ENCODE data around the gene ATP4A. TPM values are rescaled to one million over a fixed set of nuclear protein-coding genes. Genes with fewer than 3 reads are reported as not detected.

The ATP4A gene
- total and polyA plus RNA-seq, 7 donors: 0.10 TPM; not detected in 6

GRCh38 chr19:35562336-35562735 lies 1.1 kb downstream of the ATP4A start:
- H3K4me3 ChIP-seq: no peak overlapping the region
- WGBS, 2 donors: 58 to 77% methylated on average over 17 of the region's 17 CpGs
- no peak for TF ChIP-seq POLR2AphosphoS5 (IDR thresholded peaks at IDR 0.05)
- TF ChIP-seq EP300 (IDR thresholded peaks at IDR 0.05): no peak
- TF ChIP-seq CTCF (IDR thresholded peaks at IDR 0.05): no peak
- TF ChIP-seq POLR2A (IDR thresholded peaks at IDR 0.05): no peak
- no peaks in the 10 kb centered on the region for H3K36me3 ChIP-seq
- no peak overlapping the region for H3K27ac ChIP-seq
- intact Hi-C loops (cut with DNase I): no loop called here
- peaks cover 0 to 14% (median 11%) of the 10 kb centered on the region in 4 donors for H3K4me1 ChIP-seq
- H3K27me3 ChIP-seq: peaks cover 13 to 64% (median 34%) of the 10 kb centered on the region in 3 donors
- no peak for DNase-seq
- no peaks in the 10 kb centered on the region for H3K9me3 ChIP-seq

GRCh38 chr19:35561436-35561835 lies 2.0 kb downstream of the ATP4A start:
- WGBS, 2 donors: 78 to 85% methylated on average over 6 of the region's 6 CpGs
- Histone ChIP-seq H3K4me1 (peaks cover 0 to 14% (median 11%) of the 10 kb centered on the region in 4 donors), H3K27ac (no peak overlapping the region), H3K36me3 (no peaks in the 10 kb centered on the region), H3K27me3 (peaks cover 13 to 69% (median 34%) of the 10 kb centered on the region in 3 donors), H3K4me3 (no peak overlapping the region), H3K9me3 (no peaks in the 10 kb centered on the region)
- TF ChIP-seq POLR2AphosphoS5 (IDR thresholded peaks at IDR 0.05) (no peak), POLR2A (IDR thresholded peaks at IDR 0.05) (no peak), CTCF (IDR thresholded peaks at IDR 0.05) (no peak), EP300 (IDR thresholded peaks at IDR 0.05) (no peak)
- no peak for DNase-seq
- intact Hi-C loops (cut with DNase I): no loop called here

- DNase-seq: no peak
- TF ChIP-seq POLR2AphosphoS5 (IDR thresholded peaks at IDR 0.05) (no peak), CTCF (IDR thresholded peaks at IDR 0.05) (no peak), EP300 (IDR thresholded peaks at IDR 0.05) (no peak), POLR2A (IDR thresholded peaks at IDR 0.05) (no peak)
- Histone ChIP-seq H3K4me3 (no peak overlapping the region), H3K36me3 (no peaks in the 10 kb centered on the region), H3K27me3 (peaks cover 13 to 69% (median 34%) of the 10 kb centered on the region in 3 donors), H3K9me3 (no peaks in the 10 kb centered on the region), H3K27ac (no peak overlapping the region), H3K4me1 (peaks cover 0 to 14% (median 11%) of the 10 kb centered on the region in 4 donors)
- intact Hi-C loops (cut with DNase I): no loop called here
- 53 to 58% methylated on average over 6 of the region's 6 CpGs for WGBS, 2 donors
Measured at GRCh38 chr19:35560677-35561076, 2.8 kb downstream of the ATP4A start.

- 90 to 92% methylated on average over 18 of the region's 18 CpGs for WGBS, 2 donors
- H3K4me1 ChIP-seq: peaks cover 0 to 14% (median 11%) of the 10 kb centered on the region in 4 donors
- no peak for DNase-seq
- H3K4me3 ChIP-seq: no peak overlapping the region
- peaks cover 13 to 69% (median 34%) of the 10 kb centered on the region in 3 donors for H3K27me3 ChIP-seq
- H3K9me3 ChIP-seq: no peaks in the 10 kb centered on the region
- intact Hi-C loops (cut with DNase I): no loop called here
- H3K36me3 ChIP-seq: no peaks in the 10 kb centered on the region
- TF ChIP-seq POLR2AphosphoS5 (IDR thresholded peaks at IDR 0.05) (no peak), CTCF (IDR thresholded peaks at IDR 0.05) (no peak), POLR2A (IDR thresholded peaks at IDR 0.05) (no peak), EP300 (IDR thresholded peaks at IDR 0.05) (no peak)
- H3K27ac ChIP-seq: no peak overlapping the region
Measured at GRCh38 chr19:35560271-35560670, 3.2 kb downstream of the ATP4A start.

GRCh38 chr19:35559781-35560180 lies 3.7 kb downstream of the ATP4A start:
- Histone ChIP-seq H3K36me3 (no peaks in the 10 kb centered on the region), H3K4me3 (no peak overlapping the region), H3K27me3 (peaks cover 13 to 67% (median 34%) of the 10 kb centered on the region in 3 donors), H3K9me3 (no peaks in the 10 kb centered on the region), H3K27ac (no peak overlapping the region), H3K4me1 (peaks cover 0 to 14% (median 11%) of the 10 kb centered on the region in 4 donors)
- no peak for DNase-seq
- no peak for TF ChIP-seq POLR2AphosphoS5 (IDR thresholded peaks at IDR 0.05)
- no peak for TF ChIP-seq EP300 (IDR thresholded peaks at IDR 0.05)
- intact Hi-C loops (cut with DNase I): no loop called here
- 89 to 91% methylated on average over 23 of the region's 23 CpGs for WGBS, 2 donors

All from sigmoid colon (tissue), 7 donors.